HuH-7.5 (cell line): Measurements from ENCODE around the gene SUDS3.

ENCODE experiments used
- DNase-seq: peaks from one replicate; pipeline ENCODE4 v3.0.0; 2011; ENCODE audit warnings: low spot score

SUDS3 gene

DNA sequence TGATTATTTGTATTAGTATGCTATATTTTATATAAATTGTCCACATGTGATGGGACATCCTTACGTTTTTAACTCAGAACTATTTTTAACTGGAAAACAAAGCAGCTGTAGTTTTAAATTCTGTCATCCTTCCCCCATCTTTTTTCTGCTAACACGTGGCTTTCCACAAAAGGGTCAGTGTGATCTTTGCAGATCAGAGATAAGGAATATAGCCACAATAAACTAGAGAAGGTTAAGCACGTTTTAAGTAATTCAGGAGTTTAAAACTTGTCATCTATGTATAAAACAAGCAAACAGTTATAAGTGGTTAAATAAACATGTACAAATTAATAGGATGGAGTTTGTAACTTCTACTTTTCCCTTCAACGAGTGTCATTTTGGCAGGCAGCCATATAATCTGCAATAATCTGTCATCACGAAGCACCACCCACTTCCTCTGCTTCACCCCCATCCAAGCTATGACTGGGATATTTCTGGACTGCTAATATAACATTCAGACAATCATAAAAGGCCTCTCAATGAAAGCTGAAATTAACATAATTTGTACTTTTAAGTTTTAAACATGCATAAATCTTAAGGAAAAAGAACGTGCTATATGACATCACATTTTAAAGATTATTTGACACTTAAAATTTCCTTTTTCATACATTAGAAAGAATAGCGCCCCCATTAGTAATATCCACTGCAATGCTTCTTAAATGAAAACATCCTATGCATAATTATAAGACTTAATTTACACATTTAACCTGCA is 18.9 kb upstream of the SUDS3 start:
- peak; percentile 17 for DNase-seq

DNA sequence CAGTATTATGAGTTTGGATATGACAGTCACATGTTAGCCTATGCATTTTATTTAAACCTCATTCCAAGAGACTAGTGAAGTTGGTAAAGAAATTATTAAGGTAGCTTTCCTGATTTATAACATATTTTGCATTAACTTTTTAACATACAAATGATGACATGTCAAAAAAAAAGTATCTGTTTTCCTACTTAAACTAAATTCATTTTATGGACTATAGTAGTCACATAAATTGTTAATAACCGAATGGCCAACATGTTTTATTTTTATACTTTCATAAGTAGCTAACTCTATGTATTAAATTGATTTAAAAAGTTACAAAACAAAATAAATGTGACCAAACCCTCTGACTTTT is 18.4 kb upstream of the SUDS3 start:
- DNase-seq, result no peak

DNA sequence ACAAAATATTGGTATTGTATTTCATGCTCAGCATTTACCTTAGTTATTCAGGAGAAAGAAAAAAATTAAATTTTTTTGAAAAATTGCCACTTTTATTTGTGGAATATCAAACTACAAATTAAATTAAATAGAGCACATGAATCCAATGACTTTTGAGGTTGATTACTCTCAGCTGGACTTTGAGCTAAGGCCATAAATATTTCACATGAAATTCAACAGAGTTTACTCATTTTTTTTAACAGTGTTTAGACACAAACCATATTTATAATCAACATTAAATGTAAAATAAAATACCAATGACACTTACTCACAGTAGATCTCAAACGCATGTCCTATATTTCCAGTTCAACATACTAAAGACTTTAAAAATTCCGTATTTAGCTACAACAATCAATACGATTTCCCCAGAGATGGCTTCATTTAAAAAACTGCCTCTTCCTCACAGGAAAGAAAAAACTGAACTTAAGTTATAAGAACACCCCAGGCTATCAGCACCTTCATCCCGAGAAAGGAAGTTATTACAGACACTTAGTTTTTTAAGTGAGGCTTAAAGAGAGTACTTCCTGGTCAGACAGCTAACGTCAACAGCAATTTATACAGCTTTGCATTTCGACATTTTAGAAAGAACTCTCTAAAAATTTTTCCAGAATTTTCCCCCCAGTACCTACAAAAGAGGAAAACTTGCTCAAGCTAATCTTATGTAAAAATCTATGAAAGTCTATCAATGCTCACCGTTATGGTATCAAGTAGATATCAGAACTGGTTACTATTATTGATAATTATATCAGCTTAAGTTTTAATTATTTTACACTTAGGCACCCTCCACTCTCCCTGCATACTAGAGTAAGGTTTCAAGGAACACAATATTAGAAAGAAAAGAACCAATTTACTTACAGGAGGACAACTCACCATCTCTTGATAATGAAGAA is 17.5 kb upstream of the SUDS3 start:
- no peak for DNase-seq

DNA sequence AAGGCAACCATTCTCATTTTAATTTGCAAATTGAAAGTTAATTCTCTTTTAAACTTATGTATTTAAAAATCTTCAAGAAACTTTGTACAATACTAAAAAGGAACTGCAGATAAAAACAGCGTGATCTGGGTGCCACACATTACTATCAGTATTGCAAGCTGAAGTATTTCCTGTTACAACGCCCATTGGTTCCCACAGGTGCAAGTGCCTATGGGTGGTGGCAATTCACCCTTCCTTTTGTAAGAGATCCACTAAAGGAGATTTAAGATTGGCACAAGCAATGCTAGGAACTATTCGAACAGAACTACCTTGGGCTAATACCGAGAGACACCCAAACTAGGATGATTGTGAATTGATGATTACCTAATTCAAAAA is 16.8 kb upstream of the SUDS3 start:
- no peak for DNase-seq

DNA sequence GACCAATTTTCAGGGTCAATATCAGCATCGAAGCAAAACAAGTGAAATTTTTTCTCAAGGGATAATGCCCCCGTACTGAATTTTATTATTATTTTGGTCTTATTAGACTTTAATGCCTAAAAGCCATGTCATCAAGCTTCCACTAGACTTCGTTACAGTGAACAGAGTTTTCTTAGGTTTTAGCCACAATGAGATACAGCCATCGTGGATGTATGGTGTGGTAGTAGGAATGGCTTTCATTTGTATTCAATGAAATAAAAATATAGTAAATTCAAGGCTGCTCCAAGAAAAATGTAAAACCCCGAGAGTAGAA is 15.3 kb upstream of the SUDS3 start:
- DNase-seq, result no peak

DNA sequence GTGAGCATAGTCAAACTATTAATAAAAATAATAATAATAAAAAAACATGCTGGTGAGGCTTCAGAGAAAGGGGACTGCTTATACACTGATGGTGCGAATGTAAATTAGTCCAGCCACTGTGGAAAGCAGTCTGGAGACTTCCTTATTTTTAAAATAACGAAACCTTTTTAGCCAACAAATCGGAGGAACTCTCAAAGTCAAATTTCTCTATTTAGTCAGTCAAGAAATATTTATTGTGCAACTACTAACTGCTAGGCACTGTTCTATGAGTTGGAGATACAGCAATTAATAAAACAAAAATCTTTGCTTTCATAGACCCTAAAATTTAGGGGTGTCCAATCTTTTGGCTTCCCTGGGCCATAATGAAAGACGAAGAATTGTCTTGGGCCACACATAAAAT is 14.5 kb upstream of the SUDS3 start:
- DNase-seq, result no peak

DNA sequence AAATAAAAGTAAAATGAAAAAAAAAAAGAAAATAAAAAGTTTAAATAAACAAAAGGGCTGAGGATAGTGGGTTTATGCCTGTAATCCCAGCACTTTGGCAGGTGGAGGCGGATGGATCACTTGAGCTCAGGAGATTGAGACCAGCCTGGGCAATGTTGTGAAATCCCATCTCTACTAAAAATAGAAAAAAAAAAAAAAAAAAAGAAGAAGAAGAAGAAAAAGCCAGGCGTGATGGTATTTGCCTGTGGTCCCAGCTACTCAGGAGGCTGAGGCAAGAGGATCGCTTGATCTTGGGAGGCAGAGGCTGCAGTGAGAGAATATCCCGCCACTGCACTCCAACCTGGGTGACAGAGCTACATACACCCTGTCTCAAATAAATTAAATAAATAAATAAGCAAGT is 7.5 kb upstream of the SUDS3 start:
- DNase-seq, result no peak

DNA sequence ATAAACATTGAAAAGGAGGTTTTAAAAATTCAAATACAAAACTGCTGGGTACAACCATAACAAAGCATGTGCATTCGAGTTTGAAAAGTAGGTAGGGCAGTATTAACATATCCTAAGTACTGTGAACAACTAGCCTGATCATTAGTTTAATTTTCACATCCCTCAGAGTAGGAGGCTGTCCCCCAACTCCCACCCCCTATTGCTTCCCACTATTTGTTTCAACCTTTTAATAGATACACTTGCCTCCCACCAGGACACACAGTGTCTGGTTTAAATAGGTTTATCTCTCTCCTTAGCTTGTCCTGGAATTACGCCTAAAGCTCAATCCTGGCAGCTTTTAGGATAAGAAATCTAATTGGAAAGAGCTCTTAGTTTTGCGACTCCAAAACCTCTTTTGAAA is 5.8 kb upstream of the SUDS3 start:
- no peak for DNase-seq

DNA sequence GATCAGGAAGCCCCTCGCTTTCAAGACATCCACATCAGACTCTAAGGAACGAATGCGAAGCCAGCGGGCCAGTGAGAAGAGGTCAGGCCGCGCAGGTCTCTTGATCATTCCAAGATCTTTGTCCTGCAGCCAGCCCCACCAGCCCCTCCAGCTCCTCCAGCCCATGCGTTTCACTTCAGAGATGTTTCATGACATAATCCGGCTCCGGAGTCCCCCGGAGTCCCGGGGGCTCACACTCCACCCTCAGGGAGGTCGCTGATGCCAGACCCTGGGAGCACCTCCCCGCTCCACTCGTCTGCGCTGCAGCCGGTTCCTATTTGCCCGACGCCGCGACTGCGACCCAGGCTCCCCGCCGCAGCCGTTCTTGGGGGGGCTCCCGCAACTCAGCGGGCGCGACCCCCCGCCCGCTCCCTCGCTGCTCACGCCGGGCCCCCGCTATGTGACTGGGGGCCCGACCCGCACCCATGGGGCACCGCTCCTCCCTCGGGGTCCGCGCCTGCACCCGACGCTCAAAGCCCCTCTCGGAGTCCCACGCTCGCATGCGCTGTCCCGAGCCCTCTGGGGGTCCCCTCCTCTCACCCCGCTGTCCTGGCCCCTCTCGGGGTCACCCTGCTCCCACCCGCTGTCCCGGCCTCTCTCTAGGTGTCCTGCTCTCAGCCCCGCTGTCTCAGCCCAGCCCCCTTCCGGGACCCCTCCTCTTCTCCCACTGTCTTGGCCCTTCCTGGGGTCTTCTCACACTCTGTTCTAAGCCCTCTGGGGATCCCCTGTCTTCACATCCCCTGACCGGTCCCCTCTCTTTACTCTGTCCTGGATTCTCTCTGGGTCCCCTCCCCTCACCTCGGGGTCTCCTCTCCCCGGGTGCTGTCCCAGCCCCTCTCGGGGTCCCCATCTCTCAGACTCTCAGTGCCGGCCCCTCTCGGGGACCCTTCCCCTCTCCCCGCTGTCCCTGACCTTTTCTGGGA is 4.8 kb upstream of the SUDS3 start:
- DNase-seq, result peak; percentile 15

DNA sequence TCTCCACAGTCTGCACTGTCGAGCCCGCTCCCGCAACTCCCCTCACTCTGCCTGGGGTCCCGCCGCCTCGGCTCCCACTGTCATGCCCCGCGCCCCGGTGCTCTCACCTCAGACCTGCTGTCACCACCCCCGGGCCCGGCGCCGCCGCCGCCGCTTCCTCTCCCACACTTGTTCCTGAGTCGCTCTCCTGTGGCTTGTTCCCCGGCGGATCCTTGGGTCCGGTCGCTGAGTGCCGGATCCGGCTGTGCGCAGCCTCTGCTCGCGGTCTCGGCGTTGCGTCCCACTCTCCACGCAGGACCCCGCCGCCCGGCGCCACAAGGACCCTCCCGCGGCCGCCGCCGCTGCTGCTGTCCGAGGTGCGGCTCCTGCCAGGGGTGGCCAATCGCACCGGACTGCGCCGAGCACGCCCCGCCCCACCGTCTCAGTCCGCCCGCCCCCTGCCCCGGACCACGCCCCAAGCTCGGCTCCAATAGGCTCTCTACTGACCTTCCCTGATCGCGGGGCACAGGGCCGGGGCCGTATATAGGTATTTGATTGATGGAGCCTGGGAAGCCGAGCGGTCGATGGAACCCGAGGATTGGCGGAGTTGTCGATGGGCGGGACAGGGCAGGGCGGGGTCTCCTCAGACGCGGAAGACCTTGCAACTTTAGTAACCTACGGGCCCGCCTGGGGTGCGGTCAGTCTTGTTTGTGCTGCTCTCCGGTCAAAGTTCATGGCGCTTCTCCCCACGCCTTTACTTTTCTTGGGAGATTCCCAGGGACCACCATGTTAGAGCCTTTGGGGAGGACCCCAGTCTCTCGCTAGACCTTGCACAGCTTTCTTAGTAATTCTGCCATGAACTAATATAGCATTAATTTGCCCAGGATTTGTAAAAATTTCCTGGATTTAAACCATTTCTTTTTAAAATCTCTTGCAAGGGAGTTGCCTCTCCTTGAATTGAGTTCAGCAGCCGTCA is 3.5 kb upstream of the SUDS3 start, which contains the start of gene TAOK3:
Gene TAOK3, minus strand, starts transcription at position 367 of the 955 bp plus-strand sequence. CDS start 117,340 bp downstream, outside the sequence.
- peak; percentile 81 for DNase-seq

DNA sequence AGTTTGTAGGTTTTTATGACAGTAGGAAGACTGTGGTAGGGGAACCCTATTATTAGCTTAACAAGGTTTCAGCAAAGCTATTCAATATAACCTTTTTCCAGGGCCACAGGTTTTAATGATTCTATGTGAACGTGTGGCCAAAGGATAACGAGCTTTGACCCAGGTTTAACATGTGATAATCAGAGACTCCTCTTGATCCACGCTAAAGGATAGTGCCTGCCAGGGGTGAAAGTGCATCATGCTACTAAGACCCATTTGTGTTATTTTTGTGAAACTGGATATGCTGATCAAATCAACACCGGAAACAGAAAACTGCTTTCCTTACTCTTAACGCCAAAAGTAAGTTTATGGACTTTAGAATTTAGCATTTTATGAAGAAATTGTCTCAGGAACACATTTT is 2.7 kb upstream of the SUDS3 start:
- no peak for DNase-seq

DNA sequence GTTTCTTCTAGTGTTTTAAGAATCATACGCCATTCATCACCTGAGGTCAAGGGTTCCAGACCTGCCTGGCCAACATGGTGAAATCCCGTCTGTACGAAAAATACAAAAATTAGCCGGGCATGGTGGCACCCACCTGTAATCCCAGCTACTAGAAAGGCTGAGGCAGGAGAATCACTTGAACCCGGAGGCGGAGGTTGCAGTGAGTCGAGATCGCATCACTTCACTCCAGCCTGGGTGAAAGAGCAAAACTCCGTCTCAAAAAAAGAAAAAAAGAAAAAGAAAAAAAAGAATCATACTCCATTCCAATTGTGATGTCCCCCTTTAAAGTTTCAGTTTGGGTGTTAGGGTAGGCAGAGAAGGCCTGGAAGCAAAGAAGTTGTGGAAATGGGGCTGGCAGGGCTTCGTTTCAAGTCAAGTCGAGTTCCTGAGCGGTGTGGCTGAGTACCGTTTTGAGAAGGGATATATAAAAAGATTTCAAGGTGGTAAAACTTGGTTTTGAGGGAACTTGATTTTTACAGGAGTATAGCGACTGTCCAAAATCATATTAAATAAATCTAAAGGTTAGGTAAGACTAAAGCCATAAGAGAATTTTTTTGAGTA is 2.1 kb upstream of the SUDS3 start:
- no peak for DNase-seq

DNA sequence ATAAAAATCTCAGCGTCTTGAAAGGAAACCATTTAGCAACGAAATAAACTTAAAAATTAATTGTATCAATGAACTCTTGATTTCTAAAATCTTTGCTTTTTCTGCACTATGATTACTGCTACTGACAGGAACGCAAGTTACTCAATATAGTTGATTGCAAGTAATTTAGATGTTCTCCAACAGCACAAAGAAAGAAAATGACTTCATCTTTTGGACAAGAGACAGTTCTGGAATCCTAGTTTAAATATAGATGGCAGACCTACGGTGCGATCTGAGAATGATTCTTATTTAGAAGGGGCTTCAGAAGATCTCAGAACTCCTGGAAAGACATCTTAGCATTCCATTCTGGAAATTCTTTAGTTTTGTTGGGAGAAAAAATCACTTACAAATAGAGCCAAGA is 1.4 kb upstream of the SUDS3 start:
- DNase-seq, result no peak

DNA sequence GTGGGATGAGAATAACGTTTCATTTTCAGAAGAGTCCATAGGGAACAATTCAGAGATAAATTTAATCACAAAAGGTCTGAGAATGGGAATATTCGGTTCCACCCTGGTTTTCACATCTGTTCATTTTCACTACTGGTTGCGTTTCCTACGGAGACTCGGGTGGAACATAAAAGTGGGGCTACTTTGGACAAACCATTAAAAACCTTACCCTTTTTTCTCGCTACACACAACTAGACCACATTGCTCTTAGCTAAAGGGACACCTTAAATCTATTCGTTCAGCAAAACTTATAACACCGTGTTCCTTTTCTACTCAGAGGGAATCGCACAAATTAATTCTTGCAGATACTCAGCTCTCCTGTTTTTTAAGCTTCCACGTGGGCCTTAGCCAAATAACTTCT is 1.0 kb upstream of the SUDS3 start:
- DNase-seq, result no peak

DNA sequence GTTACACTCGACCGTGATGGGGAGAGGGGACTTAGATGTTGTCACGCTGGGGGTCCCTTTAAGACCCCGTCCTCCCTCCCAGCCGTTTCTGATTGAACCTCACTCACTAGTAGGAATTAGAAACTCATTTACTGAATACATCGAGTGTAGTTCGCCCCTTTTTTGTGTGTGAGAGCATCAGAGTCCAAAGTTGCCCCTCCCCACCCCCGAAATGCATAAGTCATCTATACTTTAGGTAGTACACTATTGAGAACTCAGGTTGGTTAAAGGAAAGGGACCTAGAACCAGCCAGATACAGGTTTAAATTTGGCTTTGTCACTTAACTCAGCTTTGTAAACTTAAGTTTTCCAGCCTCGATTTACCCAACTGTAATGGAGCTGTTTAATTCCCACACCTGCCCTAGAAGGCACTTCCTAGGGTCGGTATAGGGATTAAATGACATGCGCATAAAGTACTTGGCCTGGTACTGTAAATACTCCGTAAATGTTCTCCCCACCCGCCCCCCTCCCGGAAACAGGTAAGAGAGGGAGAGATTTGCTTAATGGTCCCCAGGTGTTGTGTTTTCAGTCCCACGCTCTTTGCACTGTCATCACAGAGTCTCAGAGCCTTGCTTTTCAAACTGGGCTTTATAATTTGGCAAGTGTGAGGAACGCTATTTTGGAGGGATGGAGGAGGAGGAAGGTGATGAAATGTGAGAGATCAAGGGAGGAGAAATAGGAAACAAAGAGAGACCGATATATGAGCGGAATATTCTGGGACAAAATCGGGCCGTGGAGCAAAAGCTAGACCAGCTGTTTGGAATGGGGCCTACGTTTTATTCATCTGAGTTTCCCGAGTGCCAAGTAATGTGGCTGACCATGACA is 897 bp downstream of the SUDS3 start:
- no peak for DNase-seq

DNA sequence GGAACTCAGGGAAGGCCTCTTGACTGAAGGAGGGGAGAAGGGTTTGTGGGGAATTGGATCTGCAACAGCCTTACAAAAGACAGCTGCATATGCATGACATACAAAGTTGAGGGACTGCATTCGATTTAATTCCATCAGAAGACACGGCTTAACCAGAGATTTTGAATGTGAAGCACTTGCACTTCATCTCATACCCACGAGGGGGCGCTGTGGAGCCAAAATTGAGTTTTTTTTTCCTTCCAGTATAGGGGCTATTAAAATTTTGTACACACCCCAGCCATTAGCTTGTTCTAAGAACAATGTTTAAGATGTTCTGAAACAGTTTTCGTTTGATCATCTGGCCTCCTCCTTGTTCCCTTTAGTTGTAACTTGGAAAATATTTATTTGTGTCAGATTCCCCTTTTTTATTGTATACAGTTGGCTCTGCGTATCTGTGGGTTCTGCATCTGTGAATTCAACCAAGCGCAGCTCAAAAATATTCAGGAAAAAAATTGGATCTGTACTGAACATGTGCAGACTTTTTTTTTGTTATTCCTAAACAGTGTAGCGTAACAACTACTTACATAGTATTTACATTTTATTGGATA is 1.6 kb downstream of the SUDS3 start:
- peak; percentile 52 for DNase-seq

DNA sequence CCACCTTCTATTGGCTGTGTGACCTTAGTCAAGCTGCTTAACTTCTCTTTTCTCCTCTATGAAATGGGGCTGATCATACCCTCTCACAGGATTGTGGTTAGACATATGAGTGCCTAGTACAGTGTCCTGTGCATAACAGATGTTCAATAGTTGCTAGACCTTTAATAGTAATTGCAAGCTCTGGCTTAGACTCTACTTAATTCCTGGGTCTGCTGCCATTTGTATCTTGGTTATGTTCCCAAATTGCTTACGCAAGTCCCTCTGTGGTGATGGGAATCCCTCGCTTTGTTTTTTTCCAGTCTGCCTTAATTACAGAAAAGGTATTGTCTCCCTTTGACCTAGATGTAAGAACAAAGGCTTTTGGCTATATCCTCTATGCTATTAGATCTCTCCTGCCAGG is 15.1 kb downstream of the SUDS3 start:
- no peak for DNase-seq

DNA sequence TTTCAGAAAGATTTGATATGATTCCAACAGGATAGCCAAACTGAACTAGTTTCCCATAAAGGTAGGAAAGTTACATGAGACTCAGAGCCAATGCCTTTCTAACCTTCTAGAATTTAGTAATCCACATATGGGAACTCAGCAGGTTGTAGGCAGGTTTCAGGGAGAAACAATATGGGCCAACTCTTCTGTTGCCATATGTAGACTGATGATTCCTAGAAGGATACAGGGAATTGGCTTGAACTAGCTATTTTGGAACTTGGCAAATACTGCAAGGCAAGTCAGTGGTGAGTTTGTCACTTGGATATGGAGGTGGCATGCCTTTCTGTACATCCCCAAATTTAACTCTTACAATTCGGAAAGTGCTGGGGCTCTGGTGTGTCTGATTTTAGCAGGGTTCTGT is 15.5 kb downstream of the SUDS3 start:
- DNase-seq, result no peak

DNA sequence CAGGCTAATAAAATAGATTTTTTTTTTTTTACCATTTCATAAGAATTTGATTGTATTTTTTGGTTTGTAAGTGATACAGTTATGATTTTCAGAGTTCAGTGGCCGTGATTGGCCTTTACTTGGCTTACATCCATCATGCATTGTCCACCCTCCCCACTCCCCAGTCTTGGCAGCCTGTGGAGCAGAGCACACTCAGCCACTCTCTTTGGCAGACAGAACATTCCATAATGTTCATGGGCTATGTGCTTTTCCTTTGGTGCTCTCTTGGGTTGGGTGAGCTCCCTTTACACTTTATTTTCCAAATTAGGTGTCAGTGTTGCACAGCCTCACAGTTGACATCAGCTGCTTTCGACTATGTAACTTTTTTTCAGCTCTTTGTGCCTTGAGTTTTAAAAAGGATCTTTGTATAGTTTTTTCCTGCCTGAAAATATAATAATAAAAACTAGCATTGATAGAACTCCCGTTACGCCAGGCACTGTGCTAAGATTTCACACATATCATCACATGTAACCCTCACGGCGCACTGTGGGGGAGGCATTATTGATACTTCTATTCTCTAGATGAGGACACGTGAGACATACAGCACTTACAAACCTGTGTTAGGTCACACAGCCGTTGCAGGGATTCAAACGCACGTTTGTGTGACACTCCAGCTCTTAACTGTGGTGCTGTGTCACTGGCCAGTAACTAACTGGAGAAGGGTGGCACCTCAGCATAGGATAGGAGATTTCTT is 21.5 kb downstream of the SUDS3 start:
- DNase-seq, result no peak
